HT-29 (cell line): ENCODE data around the gene XRCC4. TPM values are rescaled to one million over a fixed set of nuclear protein-coding genes. Genes with fewer than 3 reads are reported as not detected.
"Not testable (repeated sequence)": the region's sequence is repeated elsewhere in the genome, so short reads cannot be mapped to it uniquely, and the experiment has no call there.

ENCODE experiments used
- DNase-seq: peaks from one replicate; pipeline ENCODE4 v3.0.0-alpha.2; 2015; ENCODE audit warnings: low spot score
- total RNA-seq: library from RNA; depleted of rRNA; stranded (reverse); fragments of >200 nt; shearing (Covaris generic); gene quantifications from 2 replicates; pipeline ENCODE4 v1.2.3, GENCODE V29; 2014

The XRCC4 gene
- total RNA-seq, 1 experiment from 2014 or later = 4.4 TPM

GRCh38 chr5:83177803-83178202 is 100.5 kb downstream of the XRCC4 start:
- no peak for DNase-seq

GRCh38 chr5:83179966-83180365 is 102.6 kb downstream of the XRCC4 start:
- DNase-seq = no peak

- DNase-seq = no peak
Measured at GRCh38 chr5:83184534-83184933, 107.2 kb downstream of the XRCC4 start.

- DNase-seq = no peak
Measured at GRCh38 chr5:83192947-83193346, 115.6 kb downstream of the XRCC4 start.

- no peak for DNase-seq
Measured at GRCh38 chr5:83197326-83197967, 120.1 kb downstream of the XRCC4 start.

- DNase-seq = no peak
Measured at GRCh38 chr5:83199126-83199525, 121.8 kb downstream of the XRCC4 start.

GRCh38 chr5:83204651-83205050 is 127.3 kb downstream of the XRCC4 start:
- DNase-seq = no peak

GRCh38 chr5:83209963-83210362 is 132.6 kb downstream of the XRCC4 start:
- no peak for DNase-seq

- DNase-seq = no peak
Measured at GRCh38 chr5:83219077-83219476, 141.7 kb downstream of the XRCC4 start.

- DNase-seq = no peak
Measured at GRCh38 chr5:83219495-83219894, 142.1 kb downstream of the XRCC4 start.

- DNase-seq = no peak
Measured at GRCh38 chr5:83220331-83220730, 143.0 kb downstream of the XRCC4 start.

- no peak for DNase-seq
Measured at GRCh38 chr5:83222906-83223305, 145.6 kb downstream of the XRCC4 start.

- DNase-seq = no peak
Measured at GRCh38 chr5:83227611-83228010, 150.3 kb downstream of the XRCC4 start.

GRCh38 chr5:83230511-83230910 is 153.2 kb downstream of the XRCC4 start:
- DNase-seq = no peak

GRCh38 chr5:83244516-83244915 is 167.2 kb downstream of the XRCC4 start:
- no peak for DNase-seq

- DNase-seq = no peak
Measured at GRCh38 chr5:83245037-83245436, 167.7 kb downstream of the XRCC4 start.

- no peak for DNase-seq
Measured at GRCh38 chr5:83246071-83246470, 168.7 kb downstream of the XRCC4 start.

GRCh38 chr5:83249156-83249555 is 171.8 kb downstream of the XRCC4 start:
- no peak for DNase-seq

GRCh38 chr5:83251849-83252248 is 174.5 kb downstream of the XRCC4 start:
- no peak for DNase-seq

GRCh38 chr5:83253720-83254119 is 176.4 kb downstream of the XRCC4 start:
- no peak for DNase-seq

- DNase-seq = no peak
Measured at GRCh38 chr5:83255268-83255667, 177.9 kb downstream of the XRCC4 start.

- DNase-seq = no peak
Measured at GRCh38 chr5:83256091-83256780, 178.9 kb downstream of the XRCC4 start.

GRCh38 chr5:83257684-83258083 is 180.3 kb downstream of the XRCC4 start:
- not testable (repeated sequence) for DNase-seq
